CD4-positive, alpha-beta T cell (primary cell): ENCODE measurements around the gene GPR137C. TPM values are rescaled to one million over a fixed set of nuclear protein-coding genes. Genes with fewer than 3 reads are reported as not detected.

Experiments
- ATAC-seq: fragments of 200-7000 bp; cut with Tn5 transposase; one replicate; pipeline ENCODE4 v1.10.0; 2022; ENCODE audit warnings: mild to moderate bottlenecking; ENCODE audit not compliant: poor library complexity
- CTCF ChIA-PET: fragments of 350-600 bp; sonication (Branson Sonifier 250); formaldehyde crosslinking; loops from one replicate; lab custom pipeline; 2021; ENCODE audit warnings: antibody characterized with exemption, inconsistent platforms; lab: Charles Lee
- POLR2A ChIA-PET: fragments of 350-600 bp; sonication (Branson Sonifier 250); formaldehyde crosslinking; loops from one replicate; lab custom pipeline; 2021; ENCODE audit warnings: antibody characterized with exemption, inconsistent platforms; lab: Charles Lee
- DNase-seq, 14 experiments: peaks; one replicate each; pipeline ENCODE4 v3.0.0-alpha.2; 2013 to 2020; ENCODE audit warnings: mixed read lengths in 2 of 14
- H3K27ac ChIP-seq, 2 donors: one replicate each; pipeline versions ENCODE4 v1.5.1 to v1.7.0; 2013; ENCODE audit warnings: low read length in 2 of 2, low read depth in 1 of 2, mild to moderate bottlenecking in 1 of 2
- H3K27me3 ChIP-seq, 2 experiments: 1 replicate in 1 of 2; 2 replicates in 1 of 2; pipeline versions ENCODE4 v1.6.1 to v1.7.0; 2013; ENCODE audit warnings: low read length in 2 of 2, control low read depth in 1 of 2, mild to moderate bottlenecking in 1 of 2, moderate library complexity in 1 of 2; ENCODE audit not compliant: insufficient read depth in 2 of 2, control insufficient read depth in 1 of 2
- H3K36me3 ChIP-seq: one replicate; pipeline ENCODE4 v1.6.1; 2013; ENCODE audit warnings: low read length, control low read depth; ENCODE audit not compliant: insufficient read depth
- H3K4me1 ChIP-seq: one replicate; pipeline ENCODE4 v1.6.1; 2013; ENCODE audit warnings: low read length, control low read depth; ENCODE audit not compliant: insufficient read depth
- H3K4me3 ChIP-seq: one replicate; pipeline ENCODE4 v1.5.1; 2013; ENCODE audit warnings: mild to moderate bottlenecking, low read length, moderate library complexity
- H3K9me3 ChIP-seq, 2 experiments: 1 replicate in 1 of 2; 2 replicates in 1 of 2; pipeline versions ENCODE4 v1.6.1 to v1.7.0; 2013; ENCODE audit warnings: low read length in 2 of 2, mild to moderate bottlenecking in 2 of 2, control low read depth in 1 of 2, moderate library complexity in 1 of 2; ENCODE audit not compliant: control insufficient read depth in 1 of 2, insufficient read depth in 1 of 2
- H3K27ac Mint-ChIP-seq: one replicate; pipeline ENCODE4 v1.8.0; 2020; ENCODE audit warnings: mixed read lengths
- H3K27me3 Mint-ChIP-seq: one replicate; pipeline ENCODE4 v1.8.0; 2021; ENCODE audit warnings: mixed read lengths
- H3K36me3 Mint-ChIP-seq: one replicate; pipeline ENCODE4 v1.8.0; 2021; ENCODE audit warnings: low read depth, mixed read lengths
- H3K4me1 Mint-ChIP-seq: one replicate; pipeline ENCODE4 v1.8.0; 2021; ENCODE audit warnings: low read depth, mixed read lengths
- H3K4me3 Mint-ChIP-seq: one replicate; pipeline ENCODE4 v1.8.0; 2020; ENCODE audit warnings: mild to moderate bottlenecking, mixed read lengths
- H3K9me3 Mint-ChIP-seq: one replicate; pipeline ENCODE4 v1.8.0; 2020; ENCODE audit warnings: mixed read lengths
- CTCF ChIP-seq: fragments of 200-600 bp; IDR thresholded peaks from one replicate; pipeline ENCODE4 v1.8.0; 2022; ENCODE audit warnings: antibody characterized with exemption, mild to moderate bottlenecking
- intact Hi-C, 2 experiments: fragments of 100-400 bp; cut with DNase I in 1 of 2; cut with micrococcal nuclease in 1 of 2; formaldehyde crosslinking; loops; one replicate each; pipeline versions ENCODE4 v1.15.1 to v1.9.0; 2023 to 2025; cut with DNase I, micrococcal nuclease
- total RNA-seq, 174 experiments: library from RNA in 2 of 174; stranded (reverse) in 2 of 174; gene quantifications; one replicate each; pipeline ENCODE4 v1.2.3 and lab custom pipeline; 2021 to 2026

Gene GPR137C
- total RNA-seq, 2 experiments from 2014 or later: 0.08 to 0.19 TPM

GRCh38 chr14:52575858-52576257 lies 23.2 kb downstream of the GPR137C start:
- TF ChIP-seq CTCF: no peak
- DNase-seq (no peak), ATAC-seq (no peak)
- Histone ChIP-seq H3K9me3 (peaks cover 0 to 4% of the 10 kb centered on the region in 2 experiments), H3K4me3 (no peak overlapping the region), H3K27me3 (no peaks in the 10 kb centered on the region), H3K27ac (no peak overlapping the region), H3K36me3 (no peaks in the 10 kb centered on the region), H3K4me1 (no peaks in the 10 kb centered on the region)
- no peaks in the 10 kb centered on the region for H3K4me1 Mint-ChIP-seq
- H3K27ac Mint-ChIP-seq: no peak overlapping the region
- intact Hi-C loops: no loop called here
- CTCF ChIA-PET: no interaction called here
- no peak overlapping the region for H3K4me3 Mint-ChIP-seq
- POLR2A ChIA-PET: no interaction called here
- peaks cover 12% of the 10 kb centered on the region for H3K9me3 Mint-ChIP-seq
- no peaks in the 10 kb centered on the region for H3K36me3 Mint-ChIP-seq
- peaks cover 2% of the 10 kb centered on the region for H3K27me3 Mint-ChIP-seq

- CTCF ChIA-PET: no interaction called here
- H3K36me3 ChIP-seq: no peaks in the 10 kb centered on the region
- H3K9me3 ChIP-seq: no peaks in the 10 kb centered on the region
- no peak overlapping the region for H3K27ac ChIP-seq
- ATAC-seq: no peak
- POLR2A ChIA-PET: no interaction called here
- no peak overlapping the region for H3K27ac Mint-ChIP-seq
- TF ChIP-seq CTCF: no peak
- H3K4me1 ChIP-seq: no peaks in the 10 kb centered on the region
- no peaks in the 10 kb centered on the region for H3K27me3 ChIP-seq
- no peak overlapping the region for H3K4me3 ChIP-seq
- no peak for DNase-seq
- H3K36me3 Mint-ChIP-seq: no peaks in the 10 kb centered on the region
- intact Hi-C loops: no loop called here
- no peaks in the 10 kb centered on the region for H3K4me1 Mint-ChIP-seq
- H3K27me3 Mint-ChIP-seq: no peaks in the 10 kb centered on the region
- H3K4me3 Mint-ChIP-seq: no peak overlapping the region
- no peaks in the 10 kb centered on the region for H3K9me3 Mint-ChIP-seq
Observed at GRCh38 chr14:52583544-52583943, 30.9 kb downstream of the GPR137C start.

DNA sequence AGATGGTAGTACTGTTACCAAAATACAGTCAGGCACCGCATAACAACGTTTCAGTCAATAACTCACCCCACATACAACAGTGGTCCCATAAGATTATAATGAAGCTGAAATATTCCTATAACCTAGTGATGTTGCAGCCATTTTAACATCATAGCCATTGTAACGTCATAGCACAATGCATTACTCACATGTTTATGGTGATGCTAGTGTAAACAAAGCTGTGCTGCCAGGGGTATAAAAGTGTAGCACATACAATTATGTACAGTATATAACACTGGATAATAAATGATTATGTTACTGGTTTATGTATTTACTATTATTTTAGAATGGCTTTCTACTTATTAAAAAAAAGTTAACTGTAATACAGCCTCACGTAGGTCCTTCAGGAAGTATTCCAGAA lies 37.0 kb downstream of the GPR137C start:
- H3K27me3 Mint-ChIP-seq: no peaks in the 10 kb centered on the region
- H3K36me3 ChIP-seq: no peaks in the 10 kb centered on the region
- H3K27ac Mint-ChIP-seq: no peak overlapping the region
- no peaks in the 10 kb centered on the region for H3K9me3 Mint-ChIP-seq
- H3K4me3 Mint-ChIP-seq: no peak overlapping the region
- no peak for ATAC-seq
- H3K27ac ChIP-seq: no peak overlapping the region
- H3K4me3 ChIP-seq: no peak overlapping the region
- H3K27me3 ChIP-seq: no peaks in the 10 kb centered on the region
- H3K9me3 ChIP-seq: no peaks in the 10 kb centered on the region
- no peaks in the 10 kb centered on the region for H3K4me1 ChIP-seq
- no peak for DNase-seq
- ChIA-PET POLR2A (no interaction called here), CTCF (no interaction called here)
- intact Hi-C loops: no loop called here
- H3K36me3 Mint-ChIP-seq: no peaks in the 10 kb centered on the region
- H3K4me1 Mint-ChIP-seq: no peaks in the 10 kb centered on the region
- no peak for TF ChIP-seq CTCF
